PC-3 (cell line): Measurements from ENCODE around the gene FAM171A2.

ENCODE experiments used
- CTCF ChIP-seq: fragments of 300-600 bp; sonication (generic); conservative IDR thresholded peaks from 2 replicates; pipeline ENCODE4 v1.5.1; 2017; ENCODE audit warnings: antibody characterized with exemption, low read depth, mild to moderate bottlenecking, low read length
- EZH2 ChIP-seq: fragments of 300-600 bp; sonication (generic); IDR thresholded peaks from one replicate; pipeline ENCODE4 v1.6.1; 2017; ENCODE audit warnings: antibody characterized with exemption, mild to moderate bottlenecking, low read length; ENCODE audit not compliant: unreplicated experiment

GRCh38 chr17:44383861-44384260, 20.2 kb upstream of the FAM171A2 start:
- no peak for TF ChIP-seq CTCF
- no peak for TF ChIP-seq EZH2
